HL-60 (cell line): ENCODE measurements around the gene OR9Q1.
"Not testable (repeated sequence)": the region's sequence is repeated elsewhere in the genome, so short reads cannot be mapped to it uniquely, and the experiment has no call there.

ENCODE experiments used
- DNase-seq, 2 experiments: peaks; one replicate each; pipeline ENCODE4 v3.0.0-alpha.2; 2010 to 2020; ENCODE audit warnings: low read depth in 1 of 2, low spot score in 1 of 2
- H3K27ac ChIP-seq: fragments of 250-450 bp; sonication (Bioruptor Pico); replicated peaks from 2 replicates; pipeline ENCODE4 v1.5.1; 2020; ENCODE audit warnings: mild to moderate bottlenecking, moderate library complexity
- H3K27me3 ChIP-seq: fragments of 250-450 bp; sonication (Bioruptor Pico); 2 replicates; pipeline ENCODE4 v1.5.1; 2021; ENCODE audit warnings: mild to moderate bottlenecking, moderate library complexity; ENCODE audit not compliant: insufficient read depth, poor library complexity, severe bottlenecking
- H3K4me3 ChIP-seq: replicated peaks from 2 replicates; pipeline ENCODE4 v1.5.1; 2011; ENCODE audit warnings: mild to moderate bottlenecking, control low read depth, low read length; ENCODE audit not compliant: insufficient read depth
- CTCF ChIP-seq: IDR thresholded peaks from one replicate; pipeline ENCODE4 v1.5.1; 2011; ENCODE audit warnings: low read length, control low read depth, inconsistent platforms; ENCODE audit not compliant: insufficient read depth
- GABPA ChIP-seq: IDR thresholded peaks from 2 replicates; pipeline ENCODE4 v1.6.1; 2012; ENCODE audit warnings: low read depth
- POLR2AphosphoS5 ChIP-seq: IDR thresholded peaks from 2 replicates; pipeline ENCODE4 v1.6.1; 2012; ENCODE audit warnings: low read depth
- REST ChIP-seq: IDR thresholded peaks from 2 replicates; pipeline ENCODE4 v1.6.1; 2012; ENCODE audit warnings: low read depth; ENCODE audit not compliant: insufficient replicate concordance
- SPI1 ChIP-seq: IDR thresholded peaks from 2 replicates; pipeline ENCODE4 v1.6.1; 2012; ENCODE audit warnings: low read depth, mild to moderate bottlenecking, borderline replicate concordance

The OR9Q1 gene

GRCh38 chr11:58000021-58000420, 23.7 kb upstream of the OR9Q1 start:
- H3K4me3 ChIP-seq, DNase-seq, H3K27me3 ChIP-seq, H3K27ac ChIP-seq: not testable (repeated sequence)

GRCh38 chr11:58000699-58001098, 23.0 kb upstream of the OR9Q1 start:
- Histone ChIP-seq H3K27me3 (no peaks in the 10 kb centered on the region), H3K27ac (no peak overlapping the region), H3K4me3 (no peak overlapping the region)
- DNase-seq: no peak
- TF ChIP-seq POLR2AphosphoS5 (no peak), SPI1 (no peak), CTCF (no peak)

- Histone ChIP-seq H3K4me3 (no peak overlapping the region), H3K27ac (no peak overlapping the region), H3K27me3 (no peaks in the 10 kb centered on the region)
- no peak for TF ChIP-seq REST
- TF ChIP-seq SPI1: no peak
- no peak for TF ChIP-seq POLR2AphosphoS5
- no peak for TF ChIP-seq CTCF
- TF ChIP-seq GABPA: no peak
- DNase-seq: no peak
Measured at GRCh38 chr11:58003036-58003435, 20.6 kb upstream of the OR9Q1 start.

GRCh38 chr11:58003591-58003990, 20.1 kb upstream of the OR9Q1 start:
- DNase-seq: no peak
- Histone ChIP-seq H3K27me3 (no peaks in the 10 kb centered on the region), H3K27ac (no peak overlapping the region), H3K4me3 (no peak overlapping the region)
- no peak for TF ChIP-seq POLR2AphosphoS5
- TF ChIP-seq CTCF: no peak
- no peak for TF ChIP-seq REST
- no peak for TF ChIP-seq SPI1
- no peak for TF ChIP-seq GABPA
